ENCODE measurements around the gene SMARCB1. TPM values are rescaled to one million over a fixed set of nuclear protein-coding genes. Genes with fewer than 3 reads are reported as not detected.
A peak's percentile ranks its signal among the peaks of the same experiment; 100 is the strongest.

The SMARCB1 gene
- total RNA-seq, 1 donor: 65.4 TPM

GRCh38 chr22:23779731-23780130 lies 7.0 kb upstream of the SMARCB1 start:
- DNase-seq (ENCODE audit: low read depth in 2 of 3, low spot score in 2 of 3): no peak

DNA sequence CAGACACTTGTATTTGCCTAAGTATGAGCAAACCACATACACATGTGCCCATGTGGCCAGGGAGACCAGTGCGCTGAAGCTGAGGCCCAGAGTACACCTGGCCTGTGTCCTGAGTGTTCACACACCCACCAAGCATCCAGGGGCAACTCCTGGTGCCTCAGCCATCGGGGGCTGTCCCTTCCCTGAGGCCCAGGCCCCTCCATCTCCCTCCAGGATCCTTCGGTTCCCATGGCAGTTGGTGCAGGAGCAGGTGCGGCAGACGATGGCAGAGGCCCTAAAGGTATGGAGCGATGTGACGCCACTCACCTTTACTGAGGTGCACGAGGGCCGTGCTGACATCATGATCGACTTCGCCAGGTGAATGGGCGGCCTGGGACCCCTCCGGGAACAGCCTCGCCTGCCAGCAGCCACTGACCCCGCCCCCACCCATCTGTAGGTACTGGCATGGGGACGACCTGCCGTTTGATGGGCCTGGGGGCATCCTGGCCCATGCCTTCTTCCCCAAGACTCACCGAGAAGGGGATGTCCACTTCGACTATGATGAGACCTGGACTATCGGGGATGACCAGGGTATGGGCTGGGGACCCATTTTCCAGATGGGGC lies 6.5 kb upstream of the SMARCB1 start:
- DNase-seq (ENCODE audit: low read depth in 2 of 3, low spot score in 2 of 3): no peak

DNA sequence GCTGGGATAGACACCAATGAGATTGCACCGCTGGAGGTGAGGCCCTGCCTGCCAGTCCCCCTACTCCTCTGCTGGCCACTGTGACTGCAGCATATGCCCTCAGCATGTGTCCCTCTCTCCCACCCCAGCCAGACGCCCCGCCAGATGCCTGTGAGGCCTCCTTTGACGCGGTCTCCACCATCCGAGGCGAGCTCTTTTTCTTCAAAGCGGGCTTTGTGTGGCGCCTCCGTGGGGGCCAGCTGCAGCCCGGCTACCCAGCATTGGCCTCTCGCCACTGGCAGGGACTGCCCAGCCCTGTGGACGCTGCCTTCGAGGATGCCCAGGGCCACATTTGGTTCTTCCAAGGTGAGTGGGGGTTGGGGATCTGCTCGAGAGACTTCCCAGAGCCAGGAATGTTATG lies 5.7 kb upstream of the SMARCB1 start:
- DNase-seq (ENCODE audit: low read depth in 2 of 3, low spot score in 2 of 3): no peak

- no peak for DNase-seq (ENCODE audit: low read depth in 2 of 3, low spot score in 2 of 3)
Observed at GRCh38 chr22:23781511-23782183, 5.1 kb upstream of the SMARCB1 start.

DNA sequence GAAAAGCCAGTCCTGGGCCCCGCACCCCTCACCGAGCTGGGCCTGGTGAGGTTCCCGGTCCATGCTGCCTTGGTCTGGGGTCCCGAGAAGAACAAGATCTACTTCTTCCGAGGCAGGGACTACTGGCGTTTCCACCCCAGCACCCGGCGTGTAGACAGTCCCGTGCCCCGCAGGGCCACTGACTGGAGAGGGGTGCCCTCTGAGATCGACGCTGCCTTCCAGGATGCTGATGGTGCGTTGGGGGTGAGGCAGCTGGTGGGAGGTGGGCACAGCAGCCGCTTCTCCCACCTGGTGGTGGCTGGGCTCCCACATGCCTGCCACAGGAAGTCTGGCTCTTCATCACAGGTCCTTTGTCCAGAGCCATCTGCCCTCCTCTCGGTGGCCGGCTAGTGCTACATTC lies 4.5 kb upstream of the SMARCB1 start:
- no peak for DNase-seq (ENCODE audit: low read depth in 2 of 3, low spot score in 2 of 3)

DNA sequence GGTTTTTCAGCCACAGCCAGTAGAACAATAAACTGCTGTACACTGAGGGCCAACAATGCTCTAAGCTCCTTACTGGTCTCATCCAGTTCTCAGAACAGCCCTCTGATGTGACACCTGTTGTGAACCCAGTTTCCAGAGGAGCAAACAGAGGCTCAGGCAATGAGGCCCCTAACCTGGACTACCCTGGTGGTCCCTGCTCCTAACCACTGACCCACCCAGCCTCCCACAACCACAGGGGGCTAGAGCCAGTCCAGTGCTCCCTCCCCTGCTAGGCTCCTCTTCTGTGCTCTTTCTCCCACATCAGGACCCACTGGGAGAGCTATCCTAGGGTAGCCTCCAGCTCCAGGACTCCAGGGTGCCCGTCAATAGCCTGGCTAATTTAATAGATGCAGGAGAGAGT lies 4.1 kb upstream of the SMARCB1 start:
- DNase-seq (ENCODE audit: low read depth in 2 of 3, low spot score in 2 of 3): no peak

GRCh38 chr22:23783265-23784150 lies 3.3 kb upstream of the SMARCB1 start:
- no peak for DNase-seq (ENCODE audit: low read depth in 2 of 3, low spot score in 2 of 3)

- peak in 2 of 3 donors; percentile 66 to 81 for DNase-seq (ENCODE audit: low read depth in 2 of 3, low spot score in 2 of 3)
Observed at GRCh38 chr22:23784215-23784732, 2.5 kb upstream of the SMARCB1 start.

DNA sequence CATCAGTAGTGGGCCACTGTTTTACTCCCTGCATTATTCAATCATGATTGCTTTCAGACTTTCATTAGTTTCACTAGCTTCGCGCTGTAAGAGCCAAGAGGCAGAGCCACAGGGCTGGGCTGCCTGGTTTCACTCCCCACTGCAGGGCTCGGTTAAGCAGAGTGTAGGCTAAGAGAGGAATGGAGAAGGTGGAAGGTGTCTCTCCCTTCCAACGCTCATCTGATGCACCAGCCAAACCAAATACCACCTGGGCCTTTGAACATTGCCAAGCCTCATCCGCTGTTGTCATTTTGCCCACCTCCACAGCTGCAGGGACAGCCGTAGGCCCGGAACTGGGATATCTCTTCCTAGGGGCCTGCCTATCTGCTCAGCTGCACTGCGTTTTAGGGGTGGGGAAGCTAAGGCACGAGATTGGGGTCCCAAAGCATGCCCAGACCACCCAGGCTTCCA lies 480 bp upstream of the SMARCB1 start:
- DNase-seq (ENCODE audit: low read depth in 2 of 3, low spot score in 2 of 3): no peak

- no peak for DNase-seq (ENCODE audit: low read depth in 2 of 3, low spot score in 2 of 3)
Observed at GRCh38 chr22:23787600-23787896, 782 bp downstream of the SMARCB1 start.

- no peak for DNase-seq (ENCODE audit: low read depth in 2 of 3, low spot score in 2 of 3)
Observed at GRCh38 chr22:23787910-23788309, 1.1 kb downstream of the SMARCB1 start.

DNA sequence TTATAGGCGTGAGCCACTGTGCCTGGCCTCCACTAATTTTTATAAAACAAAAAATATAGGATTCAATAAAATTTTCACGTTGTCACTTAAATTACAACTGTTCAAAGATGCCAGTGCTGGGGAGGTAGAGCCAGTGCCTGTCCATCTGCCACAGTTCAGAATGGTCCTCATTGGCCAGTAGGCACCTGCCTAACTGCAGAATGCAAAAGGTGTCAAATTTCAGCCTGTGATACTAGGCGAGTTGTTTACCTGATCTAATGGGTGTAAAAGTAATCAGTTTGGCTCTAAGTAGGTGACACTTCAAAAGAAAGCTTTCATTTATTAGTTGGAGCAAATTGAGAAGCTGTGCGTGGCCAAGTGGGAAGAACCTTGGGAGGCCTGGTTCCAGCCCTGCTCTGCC lies 2.4 kb downstream of the SMARCB1 start:
- no peak for DNase-seq (ENCODE audit: low read depth in 2 of 3, low spot score in 2 of 3)

- DNase-seq (ENCODE audit: low read depth in 2 of 3, low spot score in 2 of 3): no peak
Observed at GRCh38 chr22:23789638-23790037, 2.9 kb downstream of the SMARCB1 start.

- no peak for DNase-seq (ENCODE audit: low read depth in 2 of 3, low spot score in 2 of 3)
Observed at GRCh38 chr22:23790819-23791737, 4.3 kb downstream of the SMARCB1 start.

DNA sequence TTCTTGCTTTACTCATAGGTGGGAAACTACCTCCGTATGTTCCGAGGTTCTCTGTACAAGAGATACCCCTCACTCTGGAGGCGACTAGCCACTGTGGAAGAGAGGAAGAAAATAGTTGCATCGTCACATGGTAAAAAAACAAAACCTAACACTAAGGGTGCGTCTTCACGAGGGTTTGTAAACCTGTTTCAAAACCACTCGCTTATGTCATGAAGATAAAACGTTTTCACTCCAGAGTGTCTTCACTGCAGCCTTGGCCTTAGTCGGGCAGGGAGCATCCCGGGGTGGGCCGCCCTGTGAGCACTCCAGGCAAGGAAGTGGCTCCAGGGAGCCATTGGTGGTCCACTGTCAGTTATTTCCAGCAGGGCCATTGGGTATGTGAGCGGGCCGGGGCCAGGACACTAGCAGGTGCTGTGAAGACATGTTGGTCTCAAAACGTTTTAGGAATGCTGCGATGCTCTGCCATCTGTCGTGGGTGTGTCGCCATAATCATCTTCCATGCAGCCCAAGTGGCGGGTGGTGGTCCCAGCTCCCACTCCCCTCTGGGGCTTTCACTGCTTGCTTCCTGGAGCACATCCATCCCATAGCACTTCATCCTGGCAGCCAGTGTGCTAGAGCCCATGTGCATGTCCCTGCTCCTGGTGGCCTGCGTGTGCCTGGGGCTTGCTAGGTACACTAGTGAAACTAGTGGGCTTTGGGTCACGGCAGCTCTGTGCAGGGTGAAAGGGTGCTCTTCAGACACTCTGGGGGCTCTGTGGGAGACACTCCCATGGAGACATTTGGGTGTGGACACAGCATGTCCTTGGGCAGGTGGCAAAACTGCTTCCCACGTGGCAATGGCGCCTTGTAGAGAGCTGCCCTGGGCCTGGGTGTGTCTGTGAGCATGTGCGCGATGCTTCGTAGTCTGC lies 5.2 kb downstream of the SMARCB1 start:
- no peak for DNase-seq (ENCODE audit: low read depth in 2 of 3, low spot score in 2 of 3)

DNA sequence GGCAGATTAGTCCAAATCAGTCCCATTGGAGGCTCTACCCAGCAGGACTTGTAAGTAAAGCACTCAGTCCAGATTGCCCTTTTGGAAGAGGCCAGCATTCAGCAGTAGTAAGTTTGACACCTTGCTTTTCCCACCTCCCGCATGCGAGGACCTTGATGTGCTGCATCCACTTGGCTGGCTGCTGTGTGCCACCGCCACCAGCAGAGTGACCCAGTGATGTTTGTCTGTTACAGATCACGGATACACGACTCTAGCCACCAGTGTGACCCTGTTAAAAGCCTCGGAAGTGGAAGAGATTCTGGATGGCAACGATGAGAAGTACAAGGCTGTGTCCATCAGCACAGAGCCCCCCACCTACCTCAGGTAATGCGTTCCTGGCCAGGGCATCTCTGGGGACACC lies 6.6 kb downstream of the SMARCB1 start:
- no peak for DNase-seq (ENCODE audit: low read depth in 2 of 3, low spot score in 2 of 3)

GRCh38 chr22:23796461-23796860 lies 9.7 kb downstream of the SMARCB1 start:
- no peak for DNase-seq (ENCODE audit: low read depth in 2 of 3, low spot score in 2 of 3)

DNA sequence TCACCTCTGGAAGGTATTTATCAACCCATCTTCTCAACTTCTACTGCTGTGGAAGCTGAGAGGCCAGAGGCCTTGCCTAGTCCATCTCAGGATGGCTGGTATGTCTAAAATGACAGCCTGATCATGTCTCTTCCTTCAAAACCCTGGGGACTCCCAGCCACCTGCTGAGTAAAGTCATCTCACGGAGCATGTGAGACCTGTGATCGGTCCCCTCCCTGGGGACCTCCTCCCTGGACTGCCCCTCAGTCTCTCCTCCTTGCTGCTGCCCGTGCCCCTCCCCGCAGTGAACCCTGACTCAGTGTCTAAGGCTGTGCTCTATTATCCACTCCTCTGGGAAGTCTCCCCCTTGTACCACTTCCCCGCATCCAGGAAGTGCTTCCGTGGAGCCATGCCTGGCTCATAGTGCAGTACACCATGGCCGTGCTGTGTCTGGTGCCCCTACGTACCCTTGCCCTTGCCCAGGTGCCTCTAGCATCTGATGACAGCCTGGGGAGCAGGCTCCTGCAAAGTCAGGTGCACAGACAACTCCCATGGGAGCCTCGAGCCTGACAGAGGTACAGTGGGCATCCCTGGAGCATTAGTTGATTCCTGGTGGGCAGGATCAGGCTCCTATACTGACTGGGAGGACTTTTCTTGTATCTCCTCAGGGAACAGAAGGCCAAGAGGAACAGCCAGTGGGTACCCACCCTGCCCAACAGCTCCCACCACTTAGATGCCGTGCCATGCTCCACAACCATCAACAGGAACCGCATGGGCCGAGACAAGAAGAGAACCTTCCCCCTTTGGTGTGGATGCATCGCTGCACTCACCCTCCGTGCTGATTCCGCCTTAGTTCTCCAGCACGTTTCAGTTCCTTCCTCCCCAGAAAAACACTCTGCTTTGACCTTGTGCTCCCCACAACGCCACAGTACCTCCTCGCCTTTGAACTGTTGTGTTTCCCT lies 13.8 kb downstream of the SMARCB1 start:
- DNase-seq (ENCODE audit: low read depth in 2 of 3, low spot score in 2 of 3): no peak

Measured in hematopoietic multipotent progenitor cell (in vitro differentiated cells).